Measurements from ENCODE around the gene DIDO1. TPM values are rescaled to one million over a fixed set of nuclear protein-coding genes. Genes with fewer than 3 reads are reported as not detected.
A peak's percentile ranks its signal among the peaks of the same experiment; 100 is the strongest.

DIDO1 gene
- total and polyA plus RNA-seq, 2 of the 13 experiments (the other 11 are each of a cell fraction or from before 2014, with no cell fraction given), result 75.0 to 75.1 TPM

DNA sequence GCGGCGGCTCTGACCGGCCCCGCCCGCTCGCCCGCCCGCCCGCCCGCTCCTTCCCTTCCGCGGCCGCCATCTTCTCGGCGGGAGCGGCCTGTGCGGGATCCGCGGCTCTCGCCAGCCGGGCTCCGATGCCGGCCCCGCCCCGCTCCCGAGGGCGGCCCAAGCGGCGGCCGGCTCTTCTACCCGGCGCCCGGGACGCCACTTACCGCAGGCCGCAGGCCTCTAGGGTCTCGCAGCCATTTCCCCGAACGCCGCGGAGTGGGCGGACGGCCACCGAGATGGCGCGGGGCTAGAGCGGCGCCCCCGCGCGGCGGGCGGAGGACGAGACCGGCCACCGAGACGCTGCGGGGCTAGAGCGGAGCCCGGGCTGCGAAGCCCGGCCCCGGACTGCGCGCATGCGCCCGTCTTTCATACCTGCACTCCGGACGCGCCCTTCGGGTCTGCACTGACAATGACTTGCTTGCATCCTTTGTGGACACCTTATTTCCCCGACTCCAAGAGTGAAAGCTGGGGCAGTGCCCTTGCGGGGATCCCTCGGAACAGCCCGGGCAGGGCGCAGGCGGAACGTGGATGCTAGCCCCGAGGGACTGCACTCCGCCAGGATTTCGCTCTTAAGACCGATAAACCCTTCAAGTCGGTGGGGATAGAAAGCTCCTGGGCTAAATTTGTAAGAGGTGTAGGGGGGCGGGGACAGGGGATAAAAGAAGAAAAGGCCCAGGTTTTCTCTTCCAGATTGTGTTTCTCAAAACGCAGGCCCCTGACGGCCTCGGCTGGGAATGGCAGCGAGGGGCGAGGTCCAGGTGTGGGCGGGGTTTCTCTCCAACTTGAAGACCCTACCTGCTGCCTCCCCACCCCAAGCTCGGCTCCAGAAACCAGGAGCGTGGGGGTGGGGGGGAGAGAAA lies at the start of gene DIDO1 (continued):
- TF ChIP-seq, protein P1, sequence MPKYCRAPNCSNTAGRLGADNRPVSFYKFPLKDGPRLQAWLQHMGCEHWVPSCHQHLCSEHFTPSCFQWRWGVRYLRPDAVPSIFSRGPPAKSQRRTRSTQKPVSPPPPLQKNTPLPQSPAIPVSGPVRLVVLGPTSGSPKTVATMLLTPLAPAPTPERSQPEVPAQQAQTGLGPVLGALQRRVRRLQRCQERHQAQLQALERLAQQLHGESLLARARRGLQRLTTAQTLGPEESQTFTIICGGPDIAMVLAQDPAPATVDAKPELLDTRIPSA (CRISPR knock-in tag; IDR thresholded peaks at IDR 0.05; ENCODE audit: borderline replicate concordance), result no peak; the same call in 1 of the 2 replicates
- TF ChIP-seq, protein P2, sequence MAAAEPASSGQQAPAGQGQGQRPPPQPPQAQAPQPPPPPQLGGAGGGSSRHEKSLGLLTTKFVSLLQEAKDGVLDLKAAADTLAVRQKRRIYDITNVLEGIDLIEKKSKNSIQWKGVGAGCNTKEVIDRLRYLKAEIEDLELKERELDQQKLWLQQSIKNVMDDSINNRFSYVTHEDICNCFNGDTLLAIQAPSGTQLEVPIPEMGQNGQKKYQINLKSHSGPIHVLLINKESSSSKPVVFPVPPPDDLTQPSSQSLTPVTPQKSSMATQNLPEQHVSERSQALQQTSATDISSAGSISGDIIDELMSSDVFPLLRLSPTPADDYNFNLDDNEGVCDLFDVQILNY (CRISPR knock-in tag; conservative IDR thresholded peaks at IDR 0.05), result peak; percentile 79
- TF ChIP-seq ZNF350 (CRISPR knock-in tag; IDR thresholded peaks at IDR 0.05; ENCODE audit: borderline replicate concordance, low read depth) (no peak), NRL (CRISPR knock-in tag; IDR thresholded peaks at IDR 0.05; ENCODE audit: borderline replicate concordance) (peak; percentile 79; the same call in 1 of the 2 replicates), ZFP37 (CRISPR knock-in tag; IDR thresholded peaks at IDR 0.05; ENCODE audit: borderline replicate concordance) (no peak), RFX3 (CRISPR knock-in tag; IDR thresholded peaks at IDR 0.05) (no peak), CENPX (CRISPR knock-in tag; IDR thresholded peaks at IDR 0.05) (no peak), ZNF10 (CRISPR knock-in tag; IDR thresholded peaks at IDR 0.05; ENCODE audit: borderline replicate concordance, low read depth) (no peak), MAZ (IDR thresholded peaks at IDR 0.05; ENCODE audit: borderline replicate concordance, low read depth, low read length) (0 out of 2 replicates have a peak, but pooled peaks have one; percentile 20), MAZ (CRISPR knock-in tag; IDR thresholded peaks at IDR 0.05; ENCODE audit: low read depth) (peak; percentile 94; the same call in 1 of the 2 replicates), ZNF546 (CRISPR knock-in tag; conservative IDR thresholded peaks at IDR 0.05) (peak; percentile 69; the same call in 1 of the 2 replicates), SMAD9 (CRISPR knock-in tag; IDR thresholded peaks at IDR 0.05) (no peak)
- TF ChIP-seq, protein P3, sequence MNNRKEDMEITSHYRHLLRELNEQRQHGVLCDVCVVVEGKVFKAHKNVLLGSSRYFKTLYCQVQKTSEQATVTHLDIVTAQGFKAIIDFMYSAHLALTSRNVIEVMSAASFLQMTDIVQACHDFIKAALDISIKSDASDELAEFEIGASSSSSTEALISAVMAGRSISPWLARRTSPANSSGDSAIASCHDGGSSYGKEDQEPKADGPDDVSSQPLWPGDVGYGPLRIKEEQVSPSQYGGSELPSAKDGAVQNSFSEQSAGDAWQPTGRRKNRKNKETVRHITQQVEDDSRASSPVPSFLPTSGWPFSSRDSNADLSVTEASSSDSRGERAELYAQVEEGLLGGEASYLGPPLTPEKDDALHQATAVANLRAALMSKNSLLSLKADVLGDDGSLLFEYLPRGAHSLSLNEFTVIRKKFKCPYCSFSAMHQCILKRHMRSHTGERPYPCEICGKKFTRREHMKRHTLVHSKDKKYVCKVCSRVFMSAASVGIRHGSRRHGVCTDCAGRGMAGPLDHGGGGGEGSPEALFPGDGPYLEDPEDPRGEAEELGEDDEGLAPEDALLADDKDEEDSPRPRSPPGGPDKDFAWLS (CRISPR knock-in tag; IDR thresholded peaks at IDR 0.05; ENCODE audit: borderline replicate concordance), result no peak; the same call in 1 of the 2 replicates
- TF ChIP-seq, protein P4, sequence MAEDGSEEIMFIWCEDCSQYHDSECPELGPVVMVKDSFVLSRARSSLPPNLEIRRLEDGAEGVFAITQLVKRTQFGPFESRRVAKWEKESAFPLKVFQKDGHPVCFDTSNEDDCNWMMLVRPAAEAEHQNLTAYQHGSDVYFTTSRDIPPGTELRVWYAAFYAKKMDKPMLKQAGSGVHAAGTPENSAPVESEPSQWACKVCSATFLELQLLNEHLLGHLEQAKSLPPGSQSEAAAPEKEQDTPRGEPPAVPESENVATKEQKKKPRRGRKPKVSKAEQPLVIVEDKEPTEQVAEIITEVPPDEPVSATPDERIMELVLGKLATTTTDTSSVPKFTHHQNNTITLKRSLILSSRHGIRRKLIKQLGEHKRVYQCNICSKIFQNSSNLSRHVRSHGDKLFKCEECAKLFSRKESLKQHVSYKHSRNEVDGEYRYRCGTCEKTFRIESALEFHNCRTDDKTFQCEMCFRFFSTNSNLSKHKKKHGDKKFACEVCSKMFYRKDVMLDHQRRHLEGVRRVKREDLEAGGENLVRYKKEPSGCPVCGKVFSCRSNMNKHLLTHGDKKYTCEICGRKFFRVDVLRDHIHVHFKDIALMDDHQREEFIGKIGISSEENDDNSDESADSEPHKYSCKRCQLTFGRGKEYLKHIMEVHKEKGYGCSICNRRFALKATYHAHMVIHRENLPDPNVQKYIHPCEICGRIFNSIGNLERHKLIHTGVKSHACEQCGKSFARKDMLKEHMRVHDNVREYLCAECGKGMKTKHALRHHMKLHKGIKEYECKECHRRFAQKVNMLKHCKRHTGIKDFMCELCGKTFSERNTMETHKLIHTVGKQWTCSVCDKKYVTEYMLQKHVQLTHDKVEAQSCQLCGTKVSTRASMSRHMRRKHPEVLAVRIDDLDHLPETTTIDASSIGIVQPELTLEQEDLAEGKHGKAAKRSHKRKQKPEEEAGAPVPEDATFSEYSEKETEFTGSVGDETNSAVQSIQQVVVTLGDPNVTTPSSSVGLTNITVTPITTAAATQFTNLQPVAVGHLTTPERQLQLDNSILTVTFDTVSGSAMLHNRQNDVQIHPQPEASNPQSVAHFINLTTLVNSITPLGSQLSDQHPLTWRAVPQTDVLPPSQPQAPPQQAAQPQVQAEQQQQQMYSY (CRISPR knock-in tag; IDR thresholded peaks at IDR 0.05), result peak; percentile 53; the same call in 1 of the 2 replicates
- TF ChIP-seq, protein P5, sequence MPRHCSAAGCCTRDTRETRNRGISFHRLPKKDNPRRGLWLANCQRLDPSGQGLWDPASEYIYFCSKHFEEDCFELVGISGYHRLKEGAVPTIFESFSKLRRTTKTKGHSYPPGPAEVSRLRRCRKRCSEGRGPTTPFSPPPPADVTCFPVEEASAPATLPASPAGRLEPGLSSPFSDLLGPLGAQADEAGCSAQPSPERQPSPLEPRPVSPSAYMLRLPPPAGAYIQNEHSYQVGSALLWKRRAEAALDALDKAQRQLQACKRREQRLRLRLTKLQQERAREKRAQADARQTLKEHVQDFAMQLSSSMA (CRISPR knock-in tag; IDR thresholded peaks at IDR 0.05), result 0 out of 2 replicates have a peak, but pooled peaks have one; percentile 36
- TF ChIP-seq, protein P6, sequence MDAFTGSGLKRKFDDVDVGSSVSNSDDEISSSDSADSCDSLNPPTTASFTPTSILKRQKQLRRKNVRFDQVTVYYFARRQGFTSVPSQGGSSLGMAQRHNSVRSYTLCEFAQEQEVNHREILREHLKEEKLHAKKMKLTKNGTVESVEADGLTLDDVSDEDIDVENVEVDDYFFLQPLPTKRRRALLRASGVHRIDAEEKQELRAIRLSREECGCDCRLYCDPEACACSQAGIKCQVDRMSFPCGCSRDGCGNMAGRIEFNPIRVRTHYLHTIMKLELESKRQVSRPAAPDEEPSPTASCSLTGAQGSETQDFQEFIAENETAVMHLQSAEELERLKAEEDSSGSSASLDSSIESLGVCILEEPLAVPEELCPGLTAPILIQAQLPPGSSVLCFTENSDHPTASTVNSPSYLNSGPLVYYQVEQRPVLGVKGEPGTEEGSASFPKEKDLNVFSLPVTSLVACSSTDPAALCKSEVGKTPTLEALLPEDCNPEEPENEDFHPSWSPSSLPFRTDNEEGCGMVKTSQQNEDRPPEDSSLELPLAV (CRISPR knock-in tag; conservative IDR thresholded peaks at IDR 0.05; ENCODE audit: low read depth), result no peak
- TF ChIP-seq, protein P7, sequence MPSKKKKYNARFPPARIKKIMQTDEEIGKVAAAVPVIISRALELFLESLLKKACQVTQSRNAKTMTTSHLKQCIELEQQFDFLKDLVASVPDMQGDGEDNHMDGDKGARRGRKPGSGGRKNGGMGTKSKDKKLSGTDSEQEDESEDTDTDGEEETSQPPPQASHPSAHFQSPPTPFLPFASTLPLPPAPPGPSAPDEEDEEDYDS (CRISPR knock-in tag; IDR thresholded peaks at IDR 0.05), result peak; percentile 83

Data from HepG2 (cell line).